Measurements from ENCODE around the gene ARHGEF5.

ARHGEF5 gene

GRCh38 chr7:144391014-144391413 lies 35.8 kb downstream of the ARHGEF5 start:
- no peak for DNase-seq (ENCODE audit: extremely low read depth, low read depth)
- TF ChIP-seq, protein P1, sequence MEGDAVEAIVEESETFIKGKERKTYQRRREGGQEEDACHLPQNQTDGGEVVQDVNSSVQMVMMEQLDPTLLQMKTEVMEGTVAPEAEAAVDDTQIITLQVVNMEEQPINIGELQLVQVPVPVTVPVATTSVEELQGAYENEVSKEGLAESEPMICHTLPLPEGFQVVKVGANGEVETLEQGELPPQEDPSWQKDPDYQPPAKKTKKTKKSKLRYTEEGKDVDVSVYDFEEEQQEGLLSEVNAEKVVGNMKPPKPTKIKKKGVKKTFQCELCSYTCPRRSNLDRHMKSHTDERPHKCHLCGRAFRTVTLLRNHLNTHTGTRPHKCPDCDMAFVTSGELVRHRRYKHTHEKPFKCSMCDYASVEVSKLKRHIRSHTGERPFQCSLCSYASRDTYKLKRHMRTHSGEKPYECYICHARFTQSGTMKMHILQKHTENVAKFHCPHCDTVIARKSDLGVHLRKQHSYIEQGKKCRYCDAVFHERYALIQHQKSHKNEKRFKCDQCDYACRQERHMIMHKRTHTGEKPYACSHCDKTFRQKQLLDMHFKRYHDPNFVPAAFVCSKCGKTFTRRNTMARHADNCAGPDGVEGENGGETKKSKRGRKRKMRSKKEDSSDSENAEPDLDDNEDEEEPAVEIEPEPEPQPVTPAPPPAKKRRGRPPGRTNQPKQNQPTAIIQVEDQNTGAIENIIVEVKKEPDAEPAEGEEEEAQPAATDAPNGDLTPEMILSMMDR (IDR thresholded peaks at IDR 0.05; ENCODE audit: low read depth, low read length): no peak

DNA sequence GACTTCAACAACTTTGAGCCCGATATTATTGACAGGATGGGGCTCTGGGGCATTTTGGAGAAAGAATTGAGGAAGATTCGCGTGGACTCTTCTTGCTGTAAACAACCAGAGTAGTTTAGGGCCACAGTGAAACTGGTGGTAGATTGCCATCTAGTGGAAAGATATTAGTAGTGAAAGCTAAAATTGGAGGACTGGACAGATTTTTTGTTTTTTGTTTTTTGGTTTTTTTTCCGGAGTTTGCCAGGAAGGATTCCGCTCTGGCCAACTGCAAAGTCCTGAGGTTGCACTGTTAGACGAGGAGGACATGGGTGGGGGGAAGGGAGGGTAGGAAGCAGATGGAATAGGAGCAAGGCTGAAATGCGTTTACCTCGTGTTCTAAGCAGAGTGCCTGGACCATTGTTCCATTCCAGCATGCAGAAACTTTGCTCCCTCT lies 36.6 kb downstream of the ARHGEF5 start:
- peak; percentile 22 for DNase-seq (ENCODE audit: extremely low read depth, low read depth)
- TF ChIP-seq, protein P1 (IDR thresholded peaks at IDR 0.05; ENCODE audit: low read depth, low read length): peak; percentile 65

DNA sequence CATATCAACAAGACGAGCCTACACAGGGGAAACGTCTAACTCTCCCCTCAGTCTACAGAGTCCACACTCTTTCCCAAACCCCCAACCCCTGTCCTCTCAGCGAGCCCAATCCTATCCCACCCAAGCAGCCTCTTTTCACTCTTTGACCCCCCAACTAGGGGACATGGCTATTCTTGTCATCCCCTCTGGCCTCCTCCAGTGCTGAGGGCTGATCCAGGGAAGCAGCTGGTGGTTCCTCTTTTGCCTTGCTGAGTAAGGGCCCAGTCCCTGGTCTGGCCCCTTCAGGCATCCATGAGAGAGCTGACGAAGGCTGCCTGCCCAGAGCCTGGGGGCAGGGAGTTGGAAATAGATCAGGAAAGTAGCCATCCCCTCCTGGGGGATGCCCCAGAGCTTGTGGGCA lies 41.9 kb downstream of the ARHGEF5 start:
- DNase-seq (ENCODE audit: extremely low read depth, low read depth): no peak
- TF ChIP-seq, protein P1 (IDR thresholded peaks at IDR 0.05; ENCODE audit: low read depth, low read length): no peak

GRCh38 chr7:144398291-144398690 lies 43.1 kb downstream of the ARHGEF5 start:
- DNase-seq (ENCODE audit: extremely low read depth, low read depth): no peak
- TF ChIP-seq, protein P1 (IDR thresholded peaks at IDR 0.05; ENCODE audit: low read depth, low read length): no peak

GRCh38 chr7:144398911-144399310 lies 43.7 kb downstream of the ARHGEF5 start:
- DNase-seq (ENCODE audit: extremely low read depth, low read depth): no peak
- TF ChIP-seq, protein P1 (IDR thresholded peaks at IDR 0.05; ENCODE audit: low read depth, low read length): no peak

DNA sequence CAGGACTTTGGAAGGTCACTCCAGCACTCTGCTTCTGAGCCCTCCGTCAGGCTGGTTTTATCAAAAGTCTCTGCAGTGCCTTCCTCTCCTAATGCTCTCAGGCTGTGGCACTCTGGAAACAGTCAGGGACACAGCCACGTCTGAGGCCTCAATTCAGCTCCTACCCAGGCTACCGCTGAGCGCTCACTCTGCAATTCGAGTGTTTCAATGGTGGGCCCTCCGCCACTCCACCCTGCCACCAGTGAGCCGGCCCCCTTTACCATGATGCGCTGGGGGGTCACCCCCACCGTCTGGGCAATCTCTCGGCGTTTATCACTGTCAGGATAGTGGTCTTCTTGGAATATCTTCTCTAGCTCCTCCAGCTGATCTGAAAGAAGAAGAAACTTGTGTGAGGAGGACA lies 44.7 kb downstream of the ARHGEF5 start:
- TF ChIP-seq, protein P1 (IDR thresholded peaks at IDR 0.05; ENCODE audit: low read depth, low read length): no peak
- no peak for DNase-seq (ENCODE audit: extremely low read depth, low read depth)

DNA sequence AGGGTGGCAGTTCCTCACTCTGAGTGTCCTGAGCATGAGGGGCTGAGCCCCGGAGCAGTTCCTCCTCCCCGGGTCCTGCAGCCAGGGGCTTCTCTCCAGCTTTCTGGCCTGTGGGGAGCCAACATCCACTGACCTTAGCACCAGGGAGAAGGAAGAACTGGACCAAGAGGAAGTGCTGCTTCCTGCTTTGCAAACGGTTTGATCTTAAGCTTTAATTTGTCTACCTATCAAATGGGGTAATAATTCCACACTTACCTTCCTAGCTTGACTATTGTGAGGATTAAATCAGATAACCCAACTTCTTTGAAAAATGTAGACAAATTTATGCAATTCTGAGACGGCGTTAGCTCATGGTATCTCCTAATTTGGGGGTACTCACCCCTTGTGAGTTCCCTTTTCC lies 46.3 kb downstream of the ARHGEF5 start:
- TF ChIP-seq, protein P1 (IDR thresholded peaks at IDR 0.05; ENCODE audit: low read depth, low read length): no peak
- DNase-seq (ENCODE audit: extremely low read depth, low read depth): no peak
